CMK (cell line): ENCODE data around the gene GALNT9.
"Not testable (repeated sequence)": the region's sequence is repeated elsewhere in the genome, so short reads cannot be mapped to it uniquely, and the experiment has no call there.

Experiments used
- DNase-seq: peaks from one replicate; pipeline ENCODE4 v3.0.0-alpha.2; 2010; ENCODE audit warnings: low read depth

GALNT9 gene

DNA sequence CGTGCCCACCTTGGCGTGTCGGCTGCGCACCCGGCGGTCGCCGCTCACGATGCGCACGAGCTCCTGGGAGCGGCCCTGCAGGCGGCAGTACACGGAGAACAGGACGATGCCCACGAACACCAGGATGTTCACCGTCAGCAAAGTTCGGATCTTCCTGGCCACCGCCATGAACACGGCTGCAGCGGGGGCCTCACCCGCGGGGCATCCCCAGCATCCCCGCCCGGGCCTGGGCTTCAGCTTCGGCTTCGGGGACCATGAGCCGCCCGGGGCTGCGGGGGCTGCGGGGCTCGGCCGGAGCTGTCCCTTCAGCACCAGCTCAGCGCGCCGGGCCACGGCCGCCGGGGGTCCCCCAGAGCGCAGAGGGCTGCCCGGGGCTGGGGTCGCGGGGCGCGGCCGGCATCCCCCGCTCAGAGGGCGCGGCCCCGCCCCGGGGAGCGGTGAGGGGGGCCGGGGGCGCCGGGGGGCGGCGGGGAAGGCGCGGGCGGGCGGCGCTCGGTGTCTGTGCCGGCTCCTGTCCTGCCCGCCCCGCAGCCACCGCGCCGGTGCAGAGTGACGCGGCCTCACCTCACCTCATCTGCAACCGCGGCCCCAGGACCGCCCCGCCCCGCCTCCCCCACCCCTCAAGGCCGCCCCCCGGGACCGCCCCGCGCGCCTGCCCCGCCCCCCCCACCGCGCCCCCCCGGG is at the start of gene GALNT9:
Gene GALNT9, minus strand, starts transcription at position 554 of the 684 bp plus-strand sequence. Its CDS starts 386 bp downstream, at position 168.
- no peak for DNase-seq

GRCh38 chr12:132379057-132379456 is 49.7 kb upstream of the GALNT9 start:
- DNase-seq: not testable (repeated sequence)

GRCh38 chr12:132377147-132377546 is 47.8 kb upstream of the GALNT9 start:
- no peak for DNase-seq

- no peak for DNase-seq
These were observed 47.1 kb upstream of the GALNT9 start for GRCh38 chr12:132376464-132376830.

DNA sequence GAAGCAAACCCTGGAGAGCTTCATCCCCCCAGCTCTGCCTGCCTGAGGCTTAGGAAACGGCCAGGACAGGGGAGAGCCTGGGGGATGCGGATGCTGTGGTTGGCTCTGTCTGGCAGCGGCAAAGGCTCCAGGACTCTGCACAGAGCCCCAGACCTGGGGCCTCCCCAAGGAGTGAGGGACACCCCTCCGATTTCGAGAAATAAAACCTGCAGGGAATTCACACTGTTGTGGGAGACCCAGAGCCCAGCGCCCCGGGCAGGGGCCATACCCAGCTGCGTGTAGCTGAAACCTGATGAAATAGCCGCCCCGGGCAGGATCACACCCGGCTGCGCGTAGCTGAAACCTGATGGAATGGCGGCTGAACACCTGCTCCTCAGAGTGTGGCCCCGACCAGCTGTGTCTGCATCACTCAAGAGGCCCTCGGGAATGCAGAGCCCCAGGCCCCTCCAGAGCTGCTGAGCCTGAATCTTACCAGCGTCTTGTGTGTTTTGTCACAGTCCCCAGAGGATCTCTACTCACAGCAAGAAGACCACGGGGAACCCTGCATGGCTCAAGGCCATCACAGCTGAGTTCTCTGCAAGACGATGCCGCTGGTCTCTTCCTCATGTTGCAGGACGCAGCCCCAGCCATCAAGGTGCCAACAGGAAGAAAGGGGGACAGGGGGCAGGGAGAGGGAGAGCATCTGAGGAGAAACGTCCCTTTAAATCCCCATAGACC is 46.5 kb upstream of the GALNT9 start:
- DNase-seq: no peak

- DNase-seq: no peak
These were observed 45.4 kb upstream of the GALNT9 start for GRCh38 chr12:132374612-132375445.

DNA sequence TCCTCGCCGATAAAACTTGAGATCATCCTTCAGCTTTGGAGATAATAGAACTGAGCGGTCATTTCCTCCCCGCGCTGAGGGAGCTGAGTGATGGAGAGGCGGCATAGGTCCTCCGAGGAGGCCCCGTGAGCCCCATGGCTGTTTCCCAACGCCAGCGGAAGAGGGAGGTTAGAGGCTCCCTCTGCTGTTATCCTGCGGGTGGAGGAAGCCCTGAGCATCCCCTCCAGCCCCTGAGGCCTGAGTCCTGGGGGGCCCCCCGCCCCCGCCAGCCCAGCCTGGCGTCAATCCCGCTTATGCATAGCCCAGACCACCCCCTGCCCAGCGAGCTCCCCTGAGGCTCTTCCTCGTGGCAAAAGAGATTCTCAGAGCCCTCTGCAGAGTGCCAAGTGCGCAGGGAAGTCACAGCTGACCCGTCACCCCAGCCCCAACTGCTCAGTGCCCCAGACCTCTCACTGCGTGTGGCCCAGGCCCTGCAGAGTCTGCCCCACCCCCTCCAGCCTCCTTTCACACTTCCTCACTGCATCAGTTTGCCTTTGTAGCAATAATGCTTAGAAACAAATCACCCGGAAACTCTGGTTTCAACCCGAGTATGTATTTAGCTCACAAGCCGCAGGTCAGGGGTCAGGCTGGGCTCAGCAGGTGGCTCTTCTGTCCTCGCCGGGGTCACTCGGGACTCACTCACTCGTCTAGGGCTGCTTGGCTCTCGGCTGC is 44.7 kb upstream of the GALNT9 start:
- DNase-seq: no peak

DNA sequence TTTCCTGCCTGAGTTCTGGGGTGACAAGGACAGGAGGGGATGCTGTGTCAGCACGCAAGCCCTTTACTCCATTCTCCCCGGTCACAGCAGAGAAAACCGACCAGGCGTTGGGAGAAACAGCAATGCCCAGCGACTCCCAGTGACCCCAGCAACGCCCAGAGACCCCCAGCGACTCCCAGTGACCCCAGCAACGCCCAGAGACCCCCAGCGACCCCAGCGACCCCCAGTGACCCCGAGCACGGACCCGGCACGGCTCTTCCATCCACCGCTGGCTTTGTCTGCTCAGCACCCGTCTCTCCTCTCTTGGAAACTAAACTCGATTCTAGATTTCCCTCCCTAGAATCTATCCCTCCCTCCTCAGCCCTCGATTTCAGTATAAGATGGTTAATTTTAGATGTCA is 38.5 kb upstream of the GALNT9 start:
- no peak for DNase-seq

DNA sequence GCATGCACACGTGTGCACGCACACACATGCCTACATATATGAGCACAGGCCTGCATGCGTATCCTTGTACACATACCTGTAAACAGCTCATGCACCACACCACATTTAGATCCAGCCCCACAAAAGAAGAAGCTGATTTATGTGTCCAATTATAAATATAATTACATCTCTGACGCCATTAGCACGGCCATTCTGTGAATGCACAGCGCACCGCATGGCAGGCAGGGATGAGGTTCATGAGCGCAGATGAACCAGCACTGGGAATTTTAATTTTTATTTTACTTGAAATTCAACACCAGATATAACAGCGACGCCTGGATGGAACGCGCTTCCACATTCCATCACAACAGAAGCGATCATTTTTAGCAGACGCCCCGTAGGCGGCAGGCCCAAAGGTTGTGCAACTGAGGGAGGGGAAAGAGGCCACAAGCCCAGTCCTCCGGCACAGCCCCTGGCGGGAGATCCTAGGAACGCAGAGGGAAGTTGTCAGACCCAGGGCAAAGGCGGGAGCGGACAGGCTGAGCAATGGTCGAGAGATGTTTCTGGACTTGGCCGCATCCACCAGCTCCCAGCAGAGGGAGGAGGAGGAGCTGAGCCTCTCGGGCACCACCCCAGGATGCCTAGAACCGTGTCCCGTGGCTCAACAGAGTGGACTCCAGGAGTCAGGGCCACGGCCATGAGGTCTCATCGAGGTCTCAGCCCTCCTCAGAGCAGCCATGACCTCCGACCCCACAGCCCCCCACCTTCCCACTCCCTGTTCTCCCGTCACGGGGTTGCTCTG is 37.9 kb upstream of the GALNT9 start:
- DNase-seq: no peak

DNA sequence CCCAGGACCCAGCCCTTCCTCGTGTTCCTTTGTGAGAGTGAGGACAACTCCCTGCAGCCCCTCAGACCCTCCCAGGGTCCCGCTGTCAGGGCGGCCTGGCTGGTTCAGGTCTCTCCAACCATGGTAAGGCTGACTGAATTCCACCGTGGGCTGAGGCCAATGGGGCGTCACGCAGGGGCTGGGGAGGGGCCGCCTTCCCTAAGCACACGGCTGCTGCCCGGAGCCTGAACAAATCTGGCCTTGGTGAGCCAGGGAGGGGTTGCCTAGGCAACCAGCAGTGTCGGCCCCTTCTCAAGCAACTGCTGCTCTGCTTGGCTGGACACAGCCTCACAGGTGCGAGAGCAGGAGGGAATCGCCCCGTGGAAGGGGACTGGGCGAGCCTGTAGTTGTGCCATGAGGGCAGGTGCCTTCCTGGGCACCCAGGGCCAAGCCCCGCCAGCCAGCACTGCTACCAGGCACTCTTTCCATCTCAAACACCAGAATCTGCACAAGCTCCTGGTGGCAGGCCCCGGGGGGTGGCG is 37.0 kb upstream of the GALNT9 start:
- DNase-seq: no peak

GRCh38 chr12:132365226-132365625 is 35.8 kb upstream of the GALNT9 start:
- DNase-seq: no peak

- DNase-seq: no peak
These were observed 35.0 kb upstream of the GALNT9 start for GRCh38 chr12:132364348-132364902.

DNA sequence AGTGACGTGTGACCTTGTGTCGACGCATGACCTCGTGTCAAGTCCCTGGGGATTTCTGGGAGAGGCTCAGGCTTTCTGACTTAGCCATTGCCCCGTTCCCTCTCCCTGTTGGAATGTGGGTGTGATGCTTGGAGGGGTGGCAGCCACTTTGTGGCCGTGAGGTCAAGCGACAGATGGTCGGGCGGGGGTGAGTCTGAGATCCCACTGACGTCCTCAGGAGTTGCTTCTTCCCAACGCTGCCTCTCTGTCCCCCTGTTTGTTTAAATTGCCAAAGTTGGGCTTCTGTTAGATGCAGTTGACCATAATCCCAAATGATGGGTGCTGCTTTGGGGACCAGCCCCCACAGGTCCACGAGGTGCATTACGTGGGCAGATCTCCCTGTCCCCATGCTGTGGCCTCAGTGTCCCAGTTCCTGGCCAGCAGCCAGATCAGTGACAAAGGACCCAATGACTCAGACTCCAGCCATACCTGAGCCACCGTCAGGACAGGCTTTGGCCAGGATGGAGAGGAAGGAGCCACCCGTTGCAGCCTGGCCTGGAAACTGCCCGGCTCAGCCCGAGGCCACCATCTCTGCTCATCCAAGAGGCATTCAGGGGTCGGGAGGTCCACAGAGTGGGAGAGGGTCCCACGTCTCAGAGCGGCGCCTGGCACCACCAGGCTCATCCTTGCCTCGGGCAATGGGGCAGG is 34.4 kb upstream of the GALNT9 start:
- no peak for DNase-seq

DNA sequence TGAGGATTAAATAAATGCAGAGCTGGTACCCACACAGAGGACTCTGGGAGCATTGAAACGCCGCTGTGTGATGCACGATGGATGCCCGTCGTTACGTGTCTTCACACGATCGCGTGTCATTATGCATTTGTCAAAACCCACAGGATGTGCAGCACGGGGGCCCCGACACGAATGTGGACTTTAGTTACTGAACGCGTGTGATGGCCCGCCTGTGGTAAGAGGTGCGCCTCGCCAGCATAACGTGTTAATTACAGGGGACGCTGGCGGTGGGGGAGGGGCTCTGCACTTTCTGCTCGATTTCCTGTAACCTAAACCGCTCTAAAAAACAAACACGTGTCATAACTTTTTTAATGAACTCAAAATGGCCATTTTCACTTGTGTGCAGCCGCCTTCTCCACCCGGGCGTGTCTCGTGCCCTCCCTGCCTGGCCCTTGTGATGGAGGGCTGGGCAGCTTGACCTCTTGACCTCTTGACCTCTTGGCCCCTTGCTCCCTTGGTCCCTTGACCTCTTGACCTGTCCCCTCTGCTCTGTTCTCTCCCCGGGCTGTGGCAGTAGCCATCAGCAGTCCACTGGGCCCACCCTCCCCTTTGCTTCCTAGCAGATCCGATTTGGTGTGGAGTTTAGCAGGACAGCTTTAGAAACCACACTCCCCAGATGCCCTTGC is 33.7 kb upstream of the GALNT9 start:
- DNase-seq: no peak

DNA sequence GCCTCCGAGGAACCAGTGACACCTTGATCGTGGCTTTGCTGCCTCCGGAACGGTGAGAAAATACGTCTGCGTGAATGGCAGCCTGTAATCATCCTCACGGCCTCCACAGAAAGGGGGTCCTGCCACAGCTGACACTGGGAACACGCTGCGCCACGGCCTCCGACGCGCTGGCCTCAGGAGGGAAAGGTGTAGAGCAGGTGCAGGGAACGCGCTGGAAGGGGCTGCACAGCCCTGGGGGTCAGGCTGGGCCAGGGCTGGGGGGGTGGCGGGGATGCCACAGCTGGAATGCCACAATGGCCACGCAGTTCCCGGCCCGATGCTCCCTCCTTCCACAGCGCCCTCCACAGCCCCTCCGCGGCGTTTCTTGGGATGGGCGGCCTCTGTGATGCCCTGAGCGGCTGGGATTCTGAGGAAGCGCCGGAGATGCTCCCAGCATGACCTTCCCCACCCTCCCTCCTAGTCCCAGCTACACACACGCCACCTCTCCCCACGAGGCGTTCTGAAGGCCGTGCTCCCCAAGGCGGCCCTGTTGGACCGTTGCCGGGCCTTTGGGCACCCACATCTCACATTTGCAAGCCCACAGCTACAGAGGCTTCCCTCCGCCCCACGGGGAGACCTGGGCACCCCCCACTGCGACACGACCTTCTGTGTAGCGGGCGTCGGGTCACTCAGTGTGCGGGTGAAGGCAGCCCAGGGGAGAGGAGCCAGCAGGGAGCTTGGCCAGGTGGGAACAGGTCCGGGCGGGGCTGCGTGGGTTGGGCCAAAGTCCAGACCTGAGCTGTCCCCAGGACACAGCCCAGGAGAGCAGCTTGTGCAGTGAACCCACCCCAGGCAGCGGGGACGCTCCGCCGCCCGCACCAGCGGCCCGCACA is 31.8 kb upstream of the GALNT9 start:
- DNase-seq: no peak

- no peak for DNase-seq
These were observed 31.0 kb upstream of the GALNT9 start for GRCh38 chr12:132360410-132360809.

DNA sequence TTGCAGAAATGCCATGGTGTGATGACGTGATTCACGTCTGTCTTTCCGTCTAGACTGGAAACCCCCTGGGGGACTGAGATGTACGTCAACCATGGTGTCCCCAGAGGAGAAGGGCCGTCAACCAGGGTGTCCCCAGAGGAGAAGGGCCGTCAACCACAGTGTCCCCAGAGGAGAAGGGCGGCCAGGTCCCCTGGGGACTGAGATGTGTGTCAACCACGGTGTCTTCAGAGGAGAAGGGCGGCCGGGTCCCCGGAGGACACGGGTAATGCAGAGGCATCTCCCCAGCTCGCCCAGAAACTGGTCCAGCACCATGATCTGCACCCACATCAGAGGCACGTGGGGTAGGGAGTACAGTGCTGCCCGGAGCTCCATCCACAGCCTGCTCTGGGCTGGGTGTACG is 30.6 kb upstream of the GALNT9 start:
- no peak for DNase-seq

- no peak for DNase-seq
These were observed 30.2 kb upstream of the GALNT9 start for GRCh38 chr12:132359551-132359950.
